Skeletal muscle satellite cell (primary cell): ENCODE data around the gene PLEKHA7.
A peak's percentile ranks its signal among the peaks of the same experiment; 100 is the strongest.

Experiments used
- H3K27me3 ChIP-seq: 2 replicates; pipeline ENCODE4 v1.7.0; 2013; ENCODE audit warnings: low read length; ENCODE audit not compliant: control insufficient read depth, insufficient read depth
- H3K36me3 ChIP-seq: 2 replicates; pipeline ENCODE4 v1.7.0; 2013; ENCODE audit warnings: mild to moderate bottlenecking, control low read depth, low read length; ENCODE audit not compliant: insufficient read depth
- H3K4me1 ChIP-seq: 2 replicates; pipeline ENCODE4 v1.7.0; 2013; ENCODE audit warnings: low read length; ENCODE audit not compliant: control insufficient read depth, insufficient read depth
- H3K4me2 ChIP-seq: 2 replicates; pipeline ENCODE4 v1.7.0; 2013; ENCODE audit warnings: mild to moderate bottlenecking, low read length
- H3K4me3 ChIP-seq: 2 replicates; pipeline ENCODE4 v1.7.0; 2013; ENCODE audit warnings: low read length
- H3K9ac ChIP-seq: 2 replicates; pipeline ENCODE4 v1.7.0; 2013; ENCODE audit warnings: mild to moderate bottlenecking, low read depth, low read length, moderate library complexity
- H3K9me3 ChIP-seq: replicated peaks from 2 replicates; pipeline ENCODE4 v1.7.0; 2013; ENCODE audit warnings: mild to moderate bottlenecking, control low read depth, low read length

Gene PLEKHA7

DNA sequence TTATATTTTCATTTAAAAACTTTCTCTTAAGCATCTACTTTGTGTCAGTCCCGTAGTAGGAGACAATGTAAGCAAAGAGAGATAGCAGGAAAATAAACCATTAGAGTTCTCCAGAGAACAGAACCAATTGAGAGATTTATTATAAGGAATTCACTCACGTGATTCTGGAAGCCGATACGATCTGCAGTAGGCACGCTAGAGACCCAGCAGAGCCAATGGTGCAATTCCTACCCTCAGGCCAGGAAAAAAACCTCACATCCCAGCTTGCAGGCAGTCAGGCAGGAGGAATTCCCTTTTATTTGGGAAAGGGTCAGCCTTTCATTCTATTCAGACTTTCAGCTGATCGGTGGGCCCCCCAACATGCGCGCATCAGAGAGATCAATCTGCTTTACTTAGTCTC lies 7.3 kb upstream of the PLEKHA7 start:
- no peaks in the 10 kb centered on the region for H3K9me3 ChIP-seq
- H3K4me3 ChIP-seq: no peak overlapping the region
- no peak overlapping the region for H3K4me2 ChIP-seq
- H3K4me1 ChIP-seq: peaks cover 32% of the 10 kb centered on the region
- H3K9ac ChIP-seq: no peak overlapping the region
- no peaks in the 10 kb centered on the region for H3K36me3 ChIP-seq
- no peaks in the 10 kb centered on the region for H3K27me3 ChIP-seq

GRCh38 chr11:17020831-17021230 lies 6.6 kb upstream of the PLEKHA7 start:
- no peaks in the 10 kb centered on the region for H3K27me3 ChIP-seq
- peak overlapping the region; percentile 1 for H3K4me3 ChIP-seq
- no peaks in the 10 kb centered on the region for H3K36me3 ChIP-seq
- H3K9ac ChIP-seq: no peak overlapping the region
- H3K9me3 ChIP-seq: no peaks in the 10 kb centered on the region
- peaks cover 35% of the 10 kb centered on the region for H3K4me1 ChIP-seq
- peak overlapping the region; percentile 26 for H3K4me2 ChIP-seq

GRCh38 chr11:17019232-17019631 lies 5.0 kb upstream of the PLEKHA7 start:
- H3K4me2 ChIP-seq: no peak overlapping the region
- H3K27me3 ChIP-seq: no peaks in the 10 kb centered on the region
- no peak overlapping the region for H3K4me3 ChIP-seq
- H3K4me1 ChIP-seq: peaks cover 47% of the 10 kb centered on the region
- no peaks in the 10 kb centered on the region for H3K36me3 ChIP-seq
- H3K9ac ChIP-seq: no peak overlapping the region
- no peaks in the 10 kb centered on the region for H3K9me3 ChIP-seq

GRCh38 chr11:17015627-17016126 lies 1.5 kb upstream of the PLEKHA7 start:
- H3K9me3 ChIP-seq: no peaks in the 10 kb centered on the region
- no peaks in the 10 kb centered on the region for H3K27me3 ChIP-seq
- no peak overlapping the region for H3K4me2 ChIP-seq
- H3K4me3 ChIP-seq: no peak overlapping the region
- peaks cover 57% of the 10 kb centered on the region for H3K4me1 ChIP-seq
- H3K36me3 ChIP-seq: no peaks in the 10 kb centered on the region
- H3K9ac ChIP-seq: no peak overlapping the region

GRCh38 chr11:17014833-17015626 lies 816 bp upstream of the PLEKHA7 start:
- H3K4me2 ChIP-seq: peak overlapping the region; percentile 86
- H3K27me3 ChIP-seq: no peaks in the 10 kb centered on the region
- H3K4me1 ChIP-seq: peaks cover 50% of the 10 kb centered on the region
- H3K9ac ChIP-seq: peak overlapping the region; percentile 38
- H3K9me3 ChIP-seq: no peaks in the 10 kb centered on the region
- no peaks in the 10 kb centered on the region for H3K36me3 ChIP-seq
- peak overlapping the region; percentile 65 for H3K4me3 ChIP-seq

- Histone ChIP-seq H3K4me2 (peak overlapping the region; percentile 82), H3K9me3 (no peaks in the 10 kb centered on the region), H3K4me1 (peaks cover 37% of the 10 kb centered on the region), H3K27me3 (no peaks in the 10 kb centered on the region), H3K9ac (peak overlapping the region; percentile 47), H3K36me3 (no peaks in the 10 kb centered on the region), H3K4me3 (peak overlapping the region; percentile 65)
Observed at GRCh38 chr11:17013548-17014320, 480 bp downstream of the PLEKHA7 start.

- Histone ChIP-seq H3K27me3 (no peaks in the 10 kb centered on the region), H3K4me2 (peak overlapping the region; percentile 82), H3K36me3 (no peaks in the 10 kb centered on the region), H3K4me1 (peaks cover 34% of the 10 kb centered on the region), H3K9me3 (no peaks in the 10 kb centered on the region), H3K4me3 (peak overlapping the region; percentile 65), H3K9ac (peak overlapping the region; percentile 47)
Observed at GRCh38 chr11:17012712-17013547, 1.3 kb downstream of the PLEKHA7 start.

DNA sequence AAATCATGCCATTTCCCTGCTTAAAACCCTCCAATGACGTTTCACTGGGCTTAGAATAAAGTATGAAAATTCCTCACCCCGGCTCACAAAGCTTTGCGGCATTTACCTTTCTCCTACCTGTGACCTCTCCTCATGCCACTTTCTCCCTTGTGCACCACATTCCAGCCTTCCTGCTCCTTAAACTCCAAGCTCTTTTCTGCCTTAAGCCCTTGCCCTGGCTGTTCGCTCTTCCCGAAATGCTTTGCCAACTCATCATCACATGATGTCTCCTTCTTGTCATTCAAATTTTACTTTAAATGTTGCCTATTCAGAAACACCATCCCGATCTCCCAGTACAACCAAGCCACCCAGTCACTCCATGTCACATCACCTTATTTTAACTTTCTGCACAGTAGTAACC lies 2.0 kb downstream of the PLEKHA7 start:
- no peak overlapping the region for H3K4me3 ChIP-seq
- H3K9ac ChIP-seq: no peak overlapping the region
- H3K4me1 ChIP-seq: peaks cover 34% of the 10 kb centered on the region
- no peaks in the 10 kb centered on the region for H3K36me3 ChIP-seq
- no peaks in the 10 kb centered on the region for H3K9me3 ChIP-seq
- peak overlapping the region; percentile 82 for H3K4me2 ChIP-seq
- H3K27me3 ChIP-seq: no peaks in the 10 kb centered on the region

GRCh38 chr11:17010851-17011420 lies 3.3 kb downstream of the PLEKHA7 start:
- peaks cover 32% of the 10 kb centered on the region for H3K4me1 ChIP-seq
- H3K36me3 ChIP-seq: no peaks in the 10 kb centered on the region
- no peak overlapping the region for H3K4me2 ChIP-seq
- no peak overlapping the region for H3K4me3 ChIP-seq
- no peak overlapping the region for H3K9ac ChIP-seq
- H3K27me3 ChIP-seq: no peaks in the 10 kb centered on the region
- H3K9me3 ChIP-seq: no peaks in the 10 kb centered on the region

DNA sequence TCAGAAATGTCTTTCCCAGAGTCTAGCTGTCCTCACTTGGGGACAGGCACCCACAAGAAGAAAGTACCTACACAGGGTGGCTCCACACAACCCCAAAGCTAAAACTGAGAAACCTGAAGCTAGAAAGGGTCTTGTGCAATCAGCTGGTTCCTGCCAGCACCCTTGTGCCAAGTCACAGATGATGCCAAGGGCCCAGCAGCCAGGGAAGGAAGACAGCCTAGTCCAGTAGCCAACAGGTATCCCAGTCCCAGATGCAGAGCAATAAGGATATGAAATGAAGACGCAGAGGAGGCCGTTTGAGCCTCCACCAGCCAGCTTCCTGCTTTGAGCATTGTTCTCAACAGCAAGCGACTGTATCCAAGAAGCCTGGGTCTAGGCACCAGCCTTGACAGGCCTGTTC lies 6.1 kb downstream of the PLEKHA7 start:
- Histone ChIP-seq H3K9ac (no peak overlapping the region), H3K4me2 (no peak overlapping the region), H3K4me3 (no peak overlapping the region), H3K27me3 (no peaks in the 10 kb centered on the region), H3K9me3 (no peaks in the 10 kb centered on the region), H3K4me1 (peaks cover 11% of the 10 kb centered on the region), H3K36me3 (no peaks in the 10 kb centered on the region)

GRCh38 chr11:17005646-17006045 lies 8.6 kb downstream of the PLEKHA7 start:
- no peaks in the 10 kb centered on the region for H3K9me3 ChIP-seq
- no peaks in the 10 kb centered on the region for H3K27me3 ChIP-seq

More at GRCh38 chr11:17005646-17006045, 8.6 kb downstream of the PLEKHA7 start:
- Histone ChIP-seq H3K9ac (no peak overlapping the region), H3K4me1 (no peaks in the 10 kb centered on the region), H3K36me3 (no peaks in the 10 kb centered on the region), H3K4me2 (no peak overlapping the region), H3K4me3 (no peak overlapping the region)
